Urinary bladder (tissue), 4 donors: ENCODE data around the gene PHACTR1. TPM values are rescaled to one million over a fixed set of nuclear protein-coding genes. Genes with fewer than 3 reads are reported as not detected.

Experiments
- DNase-seq: peaks from one replicate; pipeline ENCODE4 v3.0.0-alpha.2; 2015; ENCODE audit errors: extremely low spot score
- H3K27ac ChIP-seq: one replicate; pipeline ENCODE4 v1.5.1; 2013; ENCODE audit warnings: low read depth, mild to moderate bottlenecking, moderate library complexity
- H3K36me3 ChIP-seq: one replicate; pipeline ENCODE4 v1.6.1; 2013; ENCODE audit warnings: mild to moderate bottlenecking, moderate library complexity; ENCODE audit not compliant: insufficient read depth
- H3K4me1 ChIP-seq: one replicate; pipeline ENCODE4 v1.6.1; 2013; ENCODE audit warnings: mild to moderate bottlenecking, moderate library complexity; ENCODE audit not compliant: insufficient read depth
- H3K4me3 ChIP-seq: one replicate; pipeline ENCODE4 v1.5.1; 2013; ENCODE audit warnings: low read depth, low read length
- WGBS: extraction: QIAGEN DNeasy Blood & Tissue Kit; methylation state at CpG from one replicate; pipeline ENCODE4 v1.1.7; 2013; 5-methylcytosine and 5-hydroxymethylcytosine counted together
- polyA plus RNA-seq: library from polyadenylated mRNA; stranded (reverse); fragments of 200-250 nt; gene quantifications from one replicate; pipeline ENCODE4 v1.2.3, GENCODE V29; 2013
- total RNA-seq: library from RNA; depleted of rRNA; stranded (reverse); fragments of >200 nt; gene quantifications from one replicate; pipeline ENCODE4 v1.2.3, GENCODE V29; 2014
- donor health status: healthy with polysubstance abuse.
- donor health status: healthy.

The PHACTR1 gene
- total and polyA plus RNA-seq, 2 donors: 3.3 to 4.3 TPM

- 82% methylated on average over 5 of the region's 5 CpGs for WGBS
- H3K27ac ChIP-seq: no peak overlapping the region
- H3K4me3 ChIP-seq: no peak overlapping the region
- no peaks in the 10 kb centered on the region for H3K36me3 ChIP-seq
- no peaks in the 10 kb centered on the region for H3K4me1 ChIP-seq
- no peak for DNase-seq
These were observed 536.2 kb downstream of the PHACTR1 start for GRCh38 chr6:13252790-13253189.

- no peak overlapping the region for H3K4me3 ChIP-seq
- no peak overlapping the region for H3K27ac ChIP-seq
- 79% methylated on average over 1 of the region's 1 CpG for WGBS
- no peak for DNase-seq
- H3K36me3 ChIP-seq: no peaks in the 10 kb centered on the region
- H3K4me1 ChIP-seq: no peaks in the 10 kb centered on the region
These were observed 536.7 kb downstream of the PHACTR1 start for GRCh38 chr6:13253272-13253671.

DNA sequence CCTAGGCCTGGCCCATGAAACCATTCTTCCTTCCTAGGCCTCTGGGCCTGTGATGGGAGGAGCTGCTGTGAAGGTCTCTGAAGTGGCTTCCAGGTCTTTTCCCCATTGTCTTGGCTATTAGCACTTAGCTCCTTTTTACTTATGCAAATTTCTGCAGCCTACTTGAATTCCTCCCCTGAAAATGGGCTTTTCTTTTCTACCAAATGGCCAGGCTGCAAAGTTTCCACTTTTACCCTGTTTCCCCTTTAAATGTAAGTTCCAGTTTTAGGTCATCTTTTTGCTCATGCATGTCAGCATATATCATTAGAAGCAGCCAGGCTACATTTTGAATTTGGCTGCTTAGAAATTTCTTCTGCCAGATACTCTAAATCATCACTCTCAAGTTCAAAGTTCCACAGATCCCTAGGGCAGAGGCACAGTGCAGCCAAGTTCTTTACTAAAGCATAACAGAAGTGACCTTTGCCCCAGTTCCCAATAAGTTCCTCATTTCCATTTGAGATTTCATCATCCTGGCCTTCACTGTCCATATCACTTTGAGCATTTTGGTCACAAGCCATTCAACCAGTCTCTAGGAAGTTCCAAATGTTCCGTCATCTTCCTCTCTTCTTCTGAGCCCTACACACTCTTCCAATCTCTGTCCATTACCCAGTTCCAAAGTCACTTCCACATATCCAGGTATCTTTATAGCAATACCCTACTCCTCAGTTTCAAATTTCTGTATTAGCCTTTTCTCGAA lies 539.9 kb downstream of the PHACTR1 start:
- Histone ChIP-seq H3K4me3 (no peak overlapping the region), H3K4me1 (no peaks in the 10 kb centered on the region), H3K36me3 (no peaks in the 10 kb centered on the region), H3K27ac (no peak overlapping the region)
- WGBS: 89% methylated on average over 2 of the region's 2 CpGs
- no peak for DNase-seq

DNA sequence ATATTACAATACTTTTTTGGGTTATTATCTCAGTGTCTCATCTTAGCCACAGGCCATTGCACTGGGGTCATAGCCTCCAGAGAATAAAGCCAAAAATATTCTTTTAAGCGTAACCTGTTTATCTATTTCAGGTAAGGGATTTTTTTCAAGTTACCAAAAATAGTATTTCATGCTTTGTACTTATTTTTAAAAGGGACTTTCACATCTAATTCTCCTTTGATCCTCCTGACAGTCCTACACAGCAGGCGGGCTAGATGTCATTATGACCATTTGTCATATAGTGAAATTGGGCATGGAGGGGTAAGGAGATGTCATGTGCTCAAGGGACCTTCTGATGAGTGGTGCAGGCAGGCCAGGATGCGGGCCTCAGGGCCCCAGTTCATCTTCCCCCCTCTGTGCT lies 542.8 kb downstream of the PHACTR1 start:
- Histone ChIP-seq H3K36me3 (no peaks in the 10 kb centered on the region), H3K27ac (no peak overlapping the region), H3K4me3 (no peak overlapping the region), H3K4me1 (no peaks in the 10 kb centered on the region)
- 93% methylated on average over 3 of the region's 3 CpGs for WGBS
- no peak for DNase-seq

DNA sequence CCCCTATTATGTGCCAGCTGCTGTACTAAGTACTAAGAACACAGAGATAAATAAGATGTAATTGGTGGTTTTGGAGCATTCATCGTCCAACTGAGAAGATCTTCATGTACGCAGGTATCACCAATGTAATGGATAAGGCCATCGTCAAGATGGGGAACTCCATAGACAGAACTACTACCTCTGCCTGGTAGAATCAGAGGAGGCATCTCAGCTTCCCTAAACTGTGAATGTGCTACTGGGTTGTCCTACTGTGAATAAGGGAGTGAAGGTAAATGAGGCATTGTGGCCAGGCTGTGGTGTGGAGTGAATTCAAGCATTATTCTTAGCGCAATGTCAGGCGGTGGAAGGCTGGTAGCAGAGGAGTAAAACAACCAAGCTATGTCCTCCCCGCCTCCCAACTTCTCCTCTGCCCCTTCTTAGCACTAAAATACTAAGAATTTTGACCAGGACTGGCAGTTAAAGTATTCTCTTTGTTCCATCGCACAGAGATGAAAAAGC lies 543.6 kb downstream of the PHACTR1 start:
- WGBS: 74% methylated on average over 7 of the region's 7 CpGs
- no peak for DNase-seq
- H3K27ac ChIP-seq: no peak overlapping the region

GRCh38 chr6:13260831-13261230 lies 544.3 kb downstream of the PHACTR1 start:
- H3K27ac ChIP-seq: no peak overlapping the region
- no peaks in the 10 kb centered on the region for H3K36me3 ChIP-seq
- H3K4me1 ChIP-seq: no peaks in the 10 kb centered on the region
- no peak overlapping the region for H3K4me3 ChIP-seq
- WGBS: 93% methylated on average over 5 of the region's 5 CpGs
- no peak for DNase-seq

More for the DNA sequence above, 543.6 kb downstream of the PHACTR1 start:
- Histone ChIP-seq H3K4me3 (no peak overlapping the region), H3K36me3 (no peaks in the 10 kb centered on the region), H3K4me1 (no peaks in the 10 kb centered on the region)

GRCh38 chr6:13261464-13261994 lies 545.0 kb downstream of the PHACTR1 start:
- Histone ChIP-seq H3K4me3 (no peak overlapping the region), H3K27ac (no peak overlapping the region), H3K36me3 (no peaks in the 10 kb centered on the region), H3K4me1 (no peaks in the 10 kb centered on the region)
- DNase-seq: no peak
- WGBS: 45% methylated on average over 1 of the region's 1 CpG

DNA sequence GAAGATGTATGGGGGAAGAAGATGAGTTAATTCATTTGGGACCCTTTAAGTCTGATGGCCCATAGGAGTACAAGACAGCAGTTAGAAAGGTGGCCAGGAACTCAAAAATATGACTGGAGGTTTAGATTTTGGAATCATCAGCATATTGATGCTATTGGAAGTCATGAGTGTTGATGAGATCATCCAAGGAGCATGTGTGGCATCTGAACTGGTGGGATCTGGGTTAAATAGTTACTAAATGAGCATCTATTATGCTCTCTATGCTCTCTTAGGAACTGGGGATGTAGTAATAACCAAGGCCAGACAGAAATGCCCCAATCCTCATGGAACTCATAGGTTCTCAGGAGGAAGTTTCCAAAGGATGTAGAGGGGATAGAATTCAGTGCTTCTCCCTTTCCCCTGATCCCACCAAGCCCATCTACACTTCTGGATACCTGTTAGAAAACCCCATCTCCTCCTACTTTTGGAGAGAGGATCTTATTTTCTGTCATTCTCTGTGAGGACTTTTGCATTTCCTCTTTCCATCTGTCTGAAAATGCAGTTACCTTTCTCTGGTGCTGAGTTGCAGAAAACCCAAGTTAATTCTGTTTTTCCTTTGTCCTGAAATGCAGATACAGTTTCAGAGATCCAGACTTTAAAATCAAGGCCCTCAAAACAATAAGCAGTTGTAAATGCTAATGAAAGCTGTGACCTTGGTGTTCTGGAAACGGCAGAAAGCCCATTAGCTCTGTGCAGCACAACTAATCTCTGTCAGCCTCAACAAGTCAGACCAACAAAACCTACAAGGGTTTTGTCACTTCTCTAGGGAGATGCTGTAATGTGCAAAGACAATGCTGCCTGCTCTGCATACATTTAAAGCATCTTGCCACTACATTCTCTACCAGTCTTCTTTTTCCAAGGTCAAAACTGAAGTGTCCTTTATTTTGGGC lies 546.0 kb downstream of the PHACTR1 start:
- WGBS: 33% methylated on average over 1 of the region's 1 CpG
- Histone ChIP-seq H3K4me3 (no peak overlapping the region), H3K4me1 (no peaks in the 10 kb centered on the region), H3K36me3 (no peaks in the 10 kb centered on the region), H3K27ac (no peak overlapping the region)
- no peak for DNase-seq

- DNase-seq: no peak
- Histone ChIP-seq H3K4me1 (no peaks in the 10 kb centered on the region), H3K36me3 (no peaks in the 10 kb centered on the region), H3K27ac (no peak overlapping the region), H3K4me3 (no peak overlapping the region)
- WGBS: 91% methylated on average over 6 of the region's 6 CpGs
These were observed 547.1 kb downstream of the PHACTR1 start for GRCh38 chr6:13263669-13264068.

- WGBS: 86% methylated on average over 2 of the region's 2 CpGs
- no peaks in the 10 kb centered on the region for H3K4me1 ChIP-seq
- no peak for DNase-seq
- no peak overlapping the region for H3K27ac ChIP-seq
- no peaks in the 10 kb centered on the region for H3K36me3 ChIP-seq
- no peak overlapping the region for H3K4me3 ChIP-seq
These were observed 550.6 kb downstream of the PHACTR1 start for GRCh38 chr6:13267142-13267651.

DNA sequence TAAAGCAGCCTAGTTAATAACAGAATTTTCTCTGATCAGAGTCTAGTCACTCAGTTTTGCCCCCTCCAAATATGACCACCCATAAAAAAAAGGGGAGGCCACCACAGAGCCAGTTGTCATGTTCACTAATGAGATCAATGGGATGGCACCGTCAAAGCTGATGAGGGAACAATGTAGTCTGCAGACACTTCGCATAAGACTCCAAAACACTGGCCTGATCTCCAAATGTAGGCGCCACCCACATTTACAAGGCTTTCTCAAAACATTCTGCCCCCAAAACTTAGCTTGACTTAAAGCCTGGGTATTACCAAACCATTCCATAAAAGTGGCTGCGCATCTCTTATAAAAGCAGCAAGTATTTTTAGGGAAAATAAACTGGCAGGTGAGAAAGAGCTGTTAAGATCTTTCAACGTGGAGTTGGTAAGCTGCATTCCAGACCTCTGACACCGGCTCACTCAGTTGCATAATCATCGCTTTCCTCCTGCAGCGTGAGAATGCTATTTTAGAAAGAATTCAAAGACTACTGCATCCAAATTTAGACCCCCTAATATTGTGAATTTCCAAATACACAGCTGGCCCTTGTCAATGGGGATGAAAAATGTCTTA lies 552.4 kb downstream of the PHACTR1 start:
- DNase-seq: peak; percentile 10
- Histone ChIP-seq H3K27ac (no peak overlapping the region), H3K4me1 (no peaks in the 10 kb centered on the region), H3K36me3 (no peaks in the 10 kb centered on the region), H3K4me3 (no peak overlapping the region)
- 44% methylated on average over 8 of the region's 8 CpGs for WGBS

DNA sequence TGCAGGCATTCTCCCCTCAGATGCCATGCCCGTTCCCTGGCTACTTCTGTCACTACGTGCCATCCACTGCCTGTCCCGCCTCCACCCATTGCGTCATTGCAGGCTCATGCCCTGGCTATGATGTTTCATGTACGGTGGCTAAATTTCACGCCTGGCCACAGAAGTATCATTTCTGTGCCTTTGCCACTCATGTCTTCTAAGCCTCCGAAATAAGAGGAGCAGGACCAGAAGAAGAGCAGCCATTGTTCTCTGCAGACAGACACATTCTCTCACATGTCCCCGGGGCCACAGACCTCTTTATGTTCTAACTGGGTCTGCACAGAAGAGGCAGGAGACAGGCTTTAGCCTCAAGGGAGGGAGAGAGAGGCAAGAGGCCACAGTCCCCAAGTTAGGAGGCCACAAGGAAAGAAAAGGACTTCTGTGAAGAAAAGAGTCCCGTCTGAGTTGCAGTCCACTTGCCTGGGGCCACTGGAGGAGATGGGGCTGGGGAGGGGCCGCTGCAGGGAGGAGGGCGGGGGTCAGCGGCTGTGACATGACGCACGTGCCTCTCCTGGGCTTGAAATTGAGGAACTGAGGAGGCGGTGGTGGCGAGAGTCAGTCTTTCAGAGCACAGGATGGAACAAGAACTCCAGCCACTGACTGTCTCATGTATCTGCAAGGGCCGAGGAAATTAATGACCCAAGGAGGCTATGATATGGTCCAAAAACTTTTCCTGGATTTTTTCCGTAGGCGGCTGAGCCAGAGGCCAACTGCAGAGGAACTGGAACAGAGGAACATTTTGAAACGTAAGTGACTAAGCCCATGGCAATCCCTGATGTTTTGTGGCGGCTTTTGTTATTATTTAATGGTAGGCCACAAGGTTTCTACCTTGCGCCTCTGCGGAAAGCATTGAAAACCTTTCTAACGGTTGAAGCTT lies 555.8 kb downstream of the PHACTR1 start:
- no peak overlapping the region for H3K27ac ChIP-seq
- H3K4me1 ChIP-seq: no peaks in the 10 kb centered on the region
- WGBS: 88% methylated on average over 24 of the region's 24 CpGs
- H3K4me3 ChIP-seq: no peak overlapping the region
- no peaks in the 10 kb centered on the region for H3K36me3 ChIP-seq
- no peak for DNase-seq
